ENCODE results near the gene ASTN2. TPM values are rescaled to one million over a fixed set of nuclear protein-coding genes. Genes with fewer than 3 reads are reported as not detected.
A peak's percentile ranks its signal among the peaks of the same experiment; 100 is the strongest.

Gene ASTN2
- total and polyA plus RNA-seq, 10 of the 15 experiments (the other 5 are each of a cell fraction or from before 2014, with no cell fraction given): 1.4 to 15.7 (median 7.0) TPM

GRCh38 chr9:116843863-116844620, 570.8 kb downstream of the ASTN2 start (continued):
- TF ChIP-seq RELA (IDR thresholded peaks at IDR 0.05; ENCODE audit: borderline replicate concordance, partially characterized antibody) (no peak), MEF2B (IDR thresholded peaks at IDR 0.05; ENCODE audit: partially characterized antibody, poor library complexity, severe bottlenecking) (no peak), NR2C1 (IDR thresholded peaks at IDR 0.05) (no peak), BACH1 (IDR thresholded peaks at IDR 0.05; ENCODE audit: borderline replicate concordance) (no peak), NR2C2 (IDR thresholded peaks at IDR 0.05; ENCODE audit: borderline replicate concordance, control insufficient read depth, insufficient read length, low read depth) (no peak), E2F8 (IDR thresholded peaks at IDR 0.05; ENCODE audit: low read depth, partially characterized antibody) (no peak), PRDM15 (CRISPR knock-in tag; IDR thresholded peaks at IDR 0.05) (no peak), ETV6 (conservative IDR thresholded peaks at IDR 0.05 in 1 of 2, IDR thresholded peaks at IDR 0.05 in 1 of 2; ENCODE audit: borderline replicate concordance in 1 of 2, low read depth in 1 of 2) (no peak), NFXL1 (IDR thresholded peaks at IDR 0.05; ENCODE audit: borderline replicate concordance) (no peak), IKZF2 (IDR thresholded peaks at IDR 0.05) (peak; percentile 39 to 48; a peak in 2 of 4 replicates), ZNF274 (IDR thresholded peaks at IDR 0.05; ENCODE audit: insufficient read depth, insufficient read length) (no peak)
